Measurements from ENCODE around the gene STXBP6.

The STXBP6 gene

DNA sequence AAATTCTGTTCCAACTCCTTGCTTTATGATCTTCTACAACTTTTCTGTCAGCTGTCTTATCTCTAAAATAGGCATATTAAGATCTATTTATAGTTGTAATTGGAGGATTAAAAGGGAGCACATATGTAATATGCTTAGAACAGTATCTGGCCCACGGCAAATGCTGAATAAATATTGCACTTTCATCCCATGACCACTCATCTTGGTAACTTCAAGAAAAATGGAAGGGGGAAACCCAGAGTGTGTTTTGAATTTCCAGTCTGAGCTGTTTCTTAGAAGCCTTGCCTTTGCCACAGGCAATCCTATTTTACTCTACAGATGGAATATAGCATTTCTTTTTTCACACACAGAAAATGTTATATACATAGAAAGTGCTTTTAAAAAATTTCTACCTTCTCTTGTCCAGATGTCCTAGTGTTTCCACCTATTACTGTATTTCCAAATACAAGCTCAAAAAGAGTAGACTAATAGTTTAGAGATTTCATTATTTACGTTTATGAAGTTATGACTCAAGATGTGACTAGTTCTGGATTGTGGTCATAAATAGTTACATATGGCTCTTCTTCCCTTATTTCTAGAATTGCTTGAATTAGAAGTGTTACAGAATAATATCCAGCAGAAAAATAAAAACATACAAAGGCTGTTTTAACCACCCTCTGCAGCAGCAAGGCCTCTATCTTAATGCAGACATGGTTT lies 6.2 kb upstream of the STXBP6 start:
- Histone ChIP-seq H4K20me1 (ENCODE audit: low read depth, low read length) (no peaks in the 10 kb centered on the region), H2AFZ (ENCODE audit: low read depth, low read length, severe bottlenecking) (no peak overlapping the region), H3K9me3 (ENCODE audit: insufficient read depth, low read length) (no peaks in the 10 kb centered on the region), H3K4me3 (ENCODE audit: insufficient read depth, low read length, poor library complexity, severe bottlenecking) (no peak overlapping the region), H3K27me3 (ENCODE audit: low read length) (no peaks in the 10 kb centered on the region), H3K9ac (ENCODE audit: low read length) (no peak overlapping the region), H3K4me2 (ENCODE audit: low read depth, low read length, poor library complexity, severe bottlenecking) (no peak overlapping the region), H3K36me3 (ENCODE audit: low read length) (no peaks in the 10 kb centered on the region), H3K79me2 (ENCODE audit: insufficient read depth, low read length) (no peaks in the 10 kb centered on the region), H3K27ac (ENCODE audit: low read depth, low read length) (no peak overlapping the region), H3F3A (ENCODE audit: insufficient read depth) (no peaks in the 10 kb centered on the region), H3K9me2 (replicated peaks; ENCODE audit: insufficient read depth, low read length) (no peaks in the 10 kb centered on the region)
- TF ChIP-seq CTCF (IDR thresholded peaks at IDR 0.05; ENCODE audit: insufficient read depth, low read length, poor library complexity, severe bottlenecking) (no peak), EZH2phosphoT487 (conservative IDR thresholded peaks at IDR 0.05; ENCODE audit: low read length) (no peak)

GRCh38 chr14:25055005-25055404 lies 5.1 kb upstream of the STXBP6 start:
- no peak overlapping the region for H3K27ac ChIP-seq (ENCODE audit: low read depth, low read length)
- H3K4me3 ChIP-seq (ENCODE audit: insufficient read depth, low read length, poor library complexity, severe bottlenecking) = no peak overlapping the region
- no peak overlapping the region for H2AFZ ChIP-seq (ENCODE audit: low read depth, low read length, severe bottlenecking)
- H3K4me2 ChIP-seq (ENCODE audit: low read depth, low read length, poor library complexity, severe bottlenecking) = no peak overlapping the region
- no peaks in the 10 kb centered on the region for H3F3A ChIP-seq (ENCODE audit: insufficient read depth)
- no peaks in the 10 kb centered on the region for H4K20me1 ChIP-seq (ENCODE audit: low read depth, low read length)
- no peaks in the 10 kb centered on the region for H3K79me2 ChIP-seq (ENCODE audit: insufficient read depth, low read length)
- H3K9me3 ChIP-seq (ENCODE audit: insufficient read depth, low read length) = no peaks in the 10 kb centered on the region
- H3K27me3 ChIP-seq (ENCODE audit: low read length) = no peaks in the 10 kb centered on the region
- no peaks in the 10 kb centered on the region for H3K9me2 ChIP-seq (replicated peaks; ENCODE audit: insufficient read depth, low read length)
- no peak overlapping the region for H3K9ac ChIP-seq (ENCODE audit: low read length)
- TF ChIP-seq EZH2phosphoT487 (conservative IDR thresholded peaks at IDR 0.05; ENCODE audit: low read length) (no peak), CTCF (IDR thresholded peaks at IDR 0.05; ENCODE audit: insufficient read depth, low read length, poor library complexity, severe bottlenecking) (no peak)
- no peaks in the 10 kb centered on the region for H3K36me3 ChIP-seq (ENCODE audit: low read length)

- no peaks in the 10 kb centered on the region for H3K9me2 ChIP-seq (replicated peaks; ENCODE audit: insufficient read depth, low read length)
- H3K27ac ChIP-seq (ENCODE audit: low read depth, low read length) = no peak overlapping the region
- TF ChIP-seq EZH2phosphoT487 (conservative IDR thresholded peaks at IDR 0.05; ENCODE audit: low read length) = no peak
- TF ChIP-seq CTCF (IDR thresholded peaks at IDR 0.05; ENCODE audit: insufficient read depth, low read length, poor library complexity, severe bottlenecking) = no peak
- no peak overlapping the region for H3K9ac ChIP-seq (ENCODE audit: low read length)
- H3K9me3 ChIP-seq (ENCODE audit: insufficient read depth, low read length) = no peaks in the 10 kb centered on the region
- H3K36me3 ChIP-seq (ENCODE audit: low read length) = no peaks in the 10 kb centered on the region
- H3K4me2 ChIP-seq (ENCODE audit: low read depth, low read length, poor library complexity, severe bottlenecking) = no peak overlapping the region
- no peaks in the 10 kb centered on the region for H4K20me1 ChIP-seq (ENCODE audit: low read depth, low read length)
- H3K79me2 ChIP-seq (ENCODE audit: insufficient read depth, low read length) = no peaks in the 10 kb centered on the region
- no peak overlapping the region for H3K4me3 ChIP-seq (ENCODE audit: insufficient read depth, low read length, poor library complexity, severe bottlenecking)
- no peaks in the 10 kb centered on the region for H3K27me3 ChIP-seq (ENCODE audit: low read length)
- H2AFZ ChIP-seq (ENCODE audit: low read depth, low read length, severe bottlenecking) = no peak overlapping the region
- H3F3A ChIP-seq (ENCODE audit: insufficient read depth) = no peaks in the 10 kb centered on the region
These were observed 3.6 kb upstream of the STXBP6 start for GRCh38 chr14:25053585-25053984.

Data from SU-DHL-6 (cell line).